ENCODE measurements around the gene RTN4RL1. TPM values are rescaled to one million over a fixed set of nuclear protein-coding genes. Genes with fewer than 3 reads are reported as not detected.

RTN4RL1 gene
- total and polyA plus RNA-seq, 2 of the 13 experiments (the other 11 are each of a cell fraction or from before 2014, with no cell fraction given), result 0.01 TPM; not detected in 1

GRCh38 chr17:2053380-2054261 lies 28.5 kb upstream of the RTN4RL1 start (continued):
- TF ChIP-seq LCORL (IDR thresholded peaks at IDR 0.05), result no peak
- TF ChIP-seq LCORL (CRISPR knock-in tag; IDR thresholded peaks at IDR 0.05), result peak; percentile 52
- no peak for TF ChIP-seq RFXAP (CRISPR knock-in tag; IDR thresholded peaks at IDR 0.05; ENCODE audit: borderline replicate concordance)
- TF ChIP-seq HNRNPUL1 (IDR thresholded peaks at IDR 0.05; ENCODE audit: low read depth, low read length), result no peak
- peak; percentile 56 for TF ChIP-seq ZNF883 (CRISPR knock-in tag; IDR thresholded peaks at IDR 0.05; ENCODE audit: not compliant biosample characterization)
- no peak for TF ChIP-seq SYNCRIP (IDR thresholded peaks at IDR 0.05; ENCODE audit: insufficient read depth, low read depth, low read length)
- no peak for TF ChIP-seq GMEB2 (CRISPR knock-in tag; IDR thresholded peaks at IDR 0.05; ENCODE audit: low read depth)
- TF ChIP-seq ZBTB14 (CRISPR knock-in tag; IDR thresholded peaks at IDR 0.05), result no peak
- TF ChIP-seq ZHX1 (CRISPR knock-in tag; IDR thresholded peaks at IDR 0.05; ENCODE audit: low read depth), result no peak
- 0 out of 2 replicates have a peak, but pooled peaks have one; percentile 49 for TF ChIP-seq NR0B2 (CRISPR knock-in tag; IDR thresholded peaks at IDR 0.05)
- no peak for TF ChIP-seq HHEX (CRISPR knock-in tag; IDR thresholded peaks at IDR 0.05)
- no peak for TF ChIP-seq IRX3 (CRISPR knock-in tag; IDR thresholded peaks at IDR 0.05; ENCODE audit: borderline replicate concordance, low read depth)
- TF ChIP-seq SP2 (CRISPR knock-in tag; IDR thresholded peaks at IDR 0.05), result no peak
- peak; percentile 62 to 73; a peak in 3 of 4 replicates for TF ChIP-seq HMGXB4 (CRISPR knock-in tag; IDR thresholded peaks at IDR 0.05; ENCODE audit: borderline replicate concordance in 1 of 2, low read depth in 1 of 2)
- TF ChIP-seq GABPA (IDR thresholded peaks at IDR 0.05; ENCODE audit: low read depth, low read length), result no peak
- TF ChIP-seq GABPA (CRISPR knock-in tag; IDR thresholded peaks at IDR 0.05; ENCODE audit: low read depth), result no peak
- no peak for TF ChIP-seq DNMT1 (CRISPR knock-in tag; IDR thresholded peaks at IDR 0.05)
- no peak for TF ChIP-seq KLF11 (CRISPR knock-in tag; IDR thresholded peaks at IDR 0.05)
- TF ChIP-seq MTA3 (CRISPR knock-in tag; IDR thresholded peaks at IDR 0.05), result no peak
- no peak for TF ChIP-seq NCOA5 (CRISPR knock-in tag; IDR thresholded peaks at IDR 0.05)
- TF ChIP-seq PREB (CRISPR knock-in tag; IDR thresholded peaks at IDR 0.05), result no peak

Data from HepG2 (cell line).